OCI-LY1 (cell line): ENCODE measurements around the gene CCR8.

ENCODE experiments used
- CTCF ChIP-seq: fragments of 200-600 bp; sonication (generic), shearing (Covaris generic); IDR thresholded peaks from 2 replicates; pipeline ENCODE4 v1.5.1; 2017; ENCODE audit warnings: mild to moderate bottlenecking, antibody characterized with exemption, low read length, moderate library complexity, mixed read lengths
- EZH2 ChIP-seq: fragments of 200-600 bp; sonication (generic), shearing (Covaris generic); IDR thresholded peaks from 2 replicates; pipeline ENCODE4 v1.8.0; 2017; ENCODE audit warnings: borderline replicate concordance, mixed run types, mild to moderate bottlenecking, antibody characterized with exemption, low read length, moderate library complexity, mixed read lengths

GRCh38 chr3:39295184-39295775, 34.2 kb upstream of the CCR8 start:
- no peak for TF ChIP-seq CTCF
- TF ChIP-seq EZH2: no peak
